ENCODE results near the gene FAM131C.
"Not testable (repeated sequence)": the region's sequence is repeated elsewhere in the genome, so short reads cannot be mapped to it uniquely, and the experiment has no call there.

DNA sequence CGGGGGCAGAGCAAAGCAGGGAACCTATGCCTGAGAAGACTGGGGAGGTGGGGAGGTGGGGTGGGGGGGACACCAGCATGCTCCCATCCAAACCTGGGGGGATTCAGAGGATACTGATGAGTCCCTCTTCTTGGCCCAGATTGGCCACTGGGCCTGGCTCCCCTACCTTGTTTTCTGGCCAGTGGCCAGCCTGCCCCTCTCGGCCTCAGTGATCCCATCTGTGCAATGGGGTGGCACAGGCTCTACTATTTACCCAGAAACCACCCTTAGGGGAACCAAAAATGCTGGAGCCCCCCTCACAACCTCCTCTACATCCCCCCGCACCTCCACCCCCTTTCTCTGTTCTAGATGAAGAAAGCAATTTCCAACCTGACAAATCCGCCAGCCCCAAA, 16.9 kb downstream of the FAM131C start:
- TF ChIP-seq, protein P1, sequence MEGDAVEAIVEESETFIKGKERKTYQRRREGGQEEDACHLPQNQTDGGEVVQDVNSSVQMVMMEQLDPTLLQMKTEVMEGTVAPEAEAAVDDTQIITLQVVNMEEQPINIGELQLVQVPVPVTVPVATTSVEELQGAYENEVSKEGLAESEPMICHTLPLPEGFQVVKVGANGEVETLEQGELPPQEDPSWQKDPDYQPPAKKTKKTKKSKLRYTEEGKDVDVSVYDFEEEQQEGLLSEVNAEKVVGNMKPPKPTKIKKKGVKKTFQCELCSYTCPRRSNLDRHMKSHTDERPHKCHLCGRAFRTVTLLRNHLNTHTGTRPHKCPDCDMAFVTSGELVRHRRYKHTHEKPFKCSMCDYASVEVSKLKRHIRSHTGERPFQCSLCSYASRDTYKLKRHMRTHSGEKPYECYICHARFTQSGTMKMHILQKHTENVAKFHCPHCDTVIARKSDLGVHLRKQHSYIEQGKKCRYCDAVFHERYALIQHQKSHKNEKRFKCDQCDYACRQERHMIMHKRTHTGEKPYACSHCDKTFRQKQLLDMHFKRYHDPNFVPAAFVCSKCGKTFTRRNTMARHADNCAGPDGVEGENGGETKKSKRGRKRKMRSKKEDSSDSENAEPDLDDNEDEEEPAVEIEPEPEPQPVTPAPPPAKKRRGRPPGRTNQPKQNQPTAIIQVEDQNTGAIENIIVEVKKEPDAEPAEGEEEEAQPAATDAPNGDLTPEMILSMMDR (conservative IDR thresholded peaks at IDR 0.05): not testable (repeated sequence)
- TF ChIP-seq EZH2 (IDR thresholded peaks at IDR 0.05; ENCODE audit: low read depth): not testable (repeated sequence)
